Epithelial cell of esophagus (primary cell): ENCODE results near the gene ZNF365.
"Not testable (repeated sequence)": the region's sequence is repeated elsewhere in the genome, so short reads cannot be mapped to it uniquely, and the experiment has no call there.

Experiments used
- DNase-seq: peaks from one replicate; pipeline ENCODE4 v3.0.0; 2010; ENCODE audit warnings: low read depth
- H3K4me3 ChIP-seq: 2 replicates; pipeline ENCODE4 v1.5.1; 2011; ENCODE audit warnings: mild to moderate bottlenecking, low read length, control low read depth
- TF ChIP-seq, protein P1 (sequence below): IDR thresholded peaks from 2 replicates; pipeline ENCODE4 v1.5.1; 2011; ENCODE audit warnings: low read depth, mild to moderate bottlenecking, low read length, control low read depth, inconsistent platforms; ENCODE audit not compliant: insufficient read depth; ENCODE audit errors: missing control alignments

ZNF365 gene

DNA sequence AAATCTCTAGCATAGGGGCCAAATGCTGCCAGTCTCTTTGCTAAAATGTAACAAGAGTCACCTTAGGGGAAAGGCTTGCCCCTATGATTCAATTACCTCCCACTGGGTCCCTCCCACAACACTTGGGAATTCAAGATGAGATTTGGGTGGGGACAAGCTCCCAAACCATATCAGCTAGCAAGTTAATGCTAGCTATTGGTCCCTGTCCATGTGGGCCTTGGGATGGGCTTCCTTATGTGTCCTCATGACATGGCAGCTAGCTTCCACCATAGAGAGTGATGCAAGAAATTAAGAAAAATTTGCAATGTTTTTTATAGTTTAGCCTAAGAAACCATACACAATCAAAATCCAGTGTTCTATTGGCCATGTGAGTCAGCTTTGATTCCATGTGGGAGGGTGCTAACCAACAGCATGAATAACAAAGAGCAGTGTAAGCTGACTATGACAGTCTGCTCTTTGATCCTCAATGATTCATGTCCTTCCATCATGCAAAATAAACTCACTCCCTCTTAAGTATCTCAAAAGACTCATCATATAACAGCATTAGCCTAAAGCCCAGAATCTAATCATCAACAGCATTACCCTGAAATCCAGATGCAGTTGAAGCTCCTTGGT lies 21.7 kb upstream of the ZNF365 start:
- no peak overlapping the region for H3K4me3 ChIP-seq
- DNase-seq: peak; percentile 80
- TF ChIP-seq, protein P1, sequence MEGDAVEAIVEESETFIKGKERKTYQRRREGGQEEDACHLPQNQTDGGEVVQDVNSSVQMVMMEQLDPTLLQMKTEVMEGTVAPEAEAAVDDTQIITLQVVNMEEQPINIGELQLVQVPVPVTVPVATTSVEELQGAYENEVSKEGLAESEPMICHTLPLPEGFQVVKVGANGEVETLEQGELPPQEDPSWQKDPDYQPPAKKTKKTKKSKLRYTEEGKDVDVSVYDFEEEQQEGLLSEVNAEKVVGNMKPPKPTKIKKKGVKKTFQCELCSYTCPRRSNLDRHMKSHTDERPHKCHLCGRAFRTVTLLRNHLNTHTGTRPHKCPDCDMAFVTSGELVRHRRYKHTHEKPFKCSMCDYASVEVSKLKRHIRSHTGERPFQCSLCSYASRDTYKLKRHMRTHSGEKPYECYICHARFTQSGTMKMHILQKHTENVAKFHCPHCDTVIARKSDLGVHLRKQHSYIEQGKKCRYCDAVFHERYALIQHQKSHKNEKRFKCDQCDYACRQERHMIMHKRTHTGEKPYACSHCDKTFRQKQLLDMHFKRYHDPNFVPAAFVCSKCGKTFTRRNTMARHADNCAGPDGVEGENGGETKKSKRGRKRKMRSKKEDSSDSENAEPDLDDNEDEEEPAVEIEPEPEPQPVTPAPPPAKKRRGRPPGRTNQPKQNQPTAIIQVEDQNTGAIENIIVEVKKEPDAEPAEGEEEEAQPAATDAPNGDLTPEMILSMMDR: no peak

- no peak overlapping the region for H3K4me3 ChIP-seq
- TF ChIP-seq, protein P1: no peak
- DNase-seq: no peak
Observed at GRCh38 chr10:62354916-62355315, 19.3 kb upstream of the ZNF365 start.

DNA sequence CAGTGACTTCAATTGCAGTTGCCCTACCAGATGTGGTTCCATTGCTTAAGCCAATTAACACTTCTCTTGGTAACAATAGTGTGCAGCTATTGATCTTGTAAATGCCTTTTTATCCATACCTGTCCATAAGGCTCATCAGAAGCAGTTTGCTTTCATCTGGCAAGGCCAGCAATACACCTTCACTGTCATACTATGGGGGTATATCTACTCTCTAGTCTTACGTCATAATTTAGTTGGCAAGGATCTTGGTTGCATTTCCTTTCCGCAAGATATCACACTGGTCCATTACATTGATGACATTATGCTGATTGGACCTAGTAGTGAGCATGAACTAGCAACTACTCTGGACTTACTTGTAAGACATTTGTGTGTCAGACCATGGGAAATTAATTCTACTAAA lies 17.7 kb upstream of the ZNF365 start:
- H3K4me3 ChIP-seq: no peak overlapping the region
- DNase-seq: no peak
- TF ChIP-seq, protein P1: no peak

DNA sequence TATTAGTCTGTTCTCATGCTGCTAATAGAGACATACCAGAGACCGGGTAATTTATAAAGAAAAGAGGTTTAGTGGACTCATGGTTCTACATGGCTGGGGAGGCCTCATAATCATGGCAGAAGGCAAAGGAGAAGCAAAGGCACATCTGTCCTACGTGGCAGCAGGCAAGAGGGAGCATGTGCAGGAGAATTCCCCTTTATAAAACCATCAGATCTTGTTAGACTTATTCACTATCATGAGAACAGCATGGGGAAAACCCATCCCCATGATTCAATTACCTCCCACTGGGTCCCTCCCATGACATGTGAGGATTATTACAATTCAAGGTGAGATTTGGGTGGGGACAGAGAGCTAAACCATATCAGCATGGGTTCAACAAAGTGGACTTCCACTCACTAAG lies 16.0 kb upstream of the ZNF365 start:
- H3K4me3 ChIP-seq, DNase-seq: not testable (repeated sequence)

- peak overlapping the region; percentile 30 for H3K4me3 ChIP-seq
- DNase-seq: no peak
- TF ChIP-seq, protein P1: no peak
Observed at GRCh38 chr10:62373639-62373994, 552 bp upstream of the ZNF365 start.

GRCh38 chr10:62374862-62375710 lies 917 bp downstream of the ZNF365 start:
- TF ChIP-seq, protein P1: no peak
- DNase-seq: peak; percentile 78
- H3K4me3 ChIP-seq: no peak overlapping the region

DNA sequence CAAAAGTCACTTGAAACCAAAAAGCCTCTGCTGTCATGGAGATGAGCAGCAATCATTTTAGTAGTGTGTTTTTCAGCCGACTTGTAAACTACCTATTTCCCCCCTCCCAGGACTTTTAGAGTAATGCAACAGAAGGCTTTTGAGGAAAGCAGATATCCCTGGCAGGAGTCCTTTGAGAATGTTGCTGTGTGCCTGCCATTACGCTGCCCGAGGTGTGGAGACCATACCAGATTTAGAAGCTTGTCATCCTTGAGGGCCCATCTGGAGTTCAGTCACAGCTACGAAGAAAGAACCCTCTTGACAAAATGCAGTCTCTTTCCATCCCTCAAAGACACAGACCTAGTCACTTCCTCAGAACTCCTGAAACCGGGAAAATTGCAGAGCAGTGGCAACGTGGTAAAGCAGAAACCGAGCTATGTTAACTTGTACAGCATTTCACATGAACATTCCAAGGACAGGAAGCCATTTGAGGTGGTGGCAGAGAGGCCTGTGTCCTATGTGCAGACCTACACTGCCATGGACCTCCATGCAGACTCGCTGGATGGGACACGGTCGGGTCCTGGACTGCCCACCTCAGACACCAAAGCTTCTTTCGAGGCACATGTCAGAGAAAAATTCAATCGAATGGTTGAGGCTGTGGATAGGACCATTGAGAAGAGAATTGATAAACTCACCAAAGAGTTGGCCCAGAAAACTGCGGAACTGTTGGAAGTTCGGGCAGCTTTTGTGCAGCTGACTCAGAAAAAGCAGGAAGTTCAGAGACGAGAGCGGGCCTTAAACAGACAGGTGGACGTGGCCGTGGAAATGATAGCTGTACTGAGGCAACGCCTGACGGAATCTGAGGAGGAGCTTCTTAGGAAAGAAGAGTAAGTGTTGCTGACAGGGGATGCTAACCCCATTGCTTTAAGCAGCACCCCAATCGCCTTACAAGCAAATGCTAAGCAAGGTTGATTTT lies 2.2 kb downstream of the ZNF365 start:
- H3K4me3 ChIP-seq: no peak overlapping the region
- DNase-seq: no peak
- TF ChIP-seq, protein P1: no peak
